Adrenal gland (tissue), 5 donors: ENCODE results near the gene HOPX.

Experiments used
- POLR2A ChIP-seq, 2 donors: fragments of 450-650 bp; IDR thresholded peaks; one replicate each; pipeline ENCODE4 v1.6.1; 2017; ENCODE audit warnings: antibody characterized with exemption in 2 of 2, mild to moderate bottlenecking in 2 of 2, moderate library complexity in 1 of 2
- TF ChIP-seq, protein P1 (sequence below), 6 experiments: fragments of 450-650 bp in 4 of 6; fragments of 200-600 bp in 2 of 6; sonication (generic) in 1 of 6; IDR thresholded peaks; 1 replicate in 5 of 6; 2 replicates in 1 of 6; pipeline versions ENCODE4 v1.5.1 to v1.8.0; 2016 to 2021; ENCODE audit warnings: antibody characterized with exemption in 6 of 6, mild to moderate bottlenecking in 2 of 6, moderate library complexity in 1 of 6
- donor health status: DM: no; HTN: no; CAD: no.

DNA sequence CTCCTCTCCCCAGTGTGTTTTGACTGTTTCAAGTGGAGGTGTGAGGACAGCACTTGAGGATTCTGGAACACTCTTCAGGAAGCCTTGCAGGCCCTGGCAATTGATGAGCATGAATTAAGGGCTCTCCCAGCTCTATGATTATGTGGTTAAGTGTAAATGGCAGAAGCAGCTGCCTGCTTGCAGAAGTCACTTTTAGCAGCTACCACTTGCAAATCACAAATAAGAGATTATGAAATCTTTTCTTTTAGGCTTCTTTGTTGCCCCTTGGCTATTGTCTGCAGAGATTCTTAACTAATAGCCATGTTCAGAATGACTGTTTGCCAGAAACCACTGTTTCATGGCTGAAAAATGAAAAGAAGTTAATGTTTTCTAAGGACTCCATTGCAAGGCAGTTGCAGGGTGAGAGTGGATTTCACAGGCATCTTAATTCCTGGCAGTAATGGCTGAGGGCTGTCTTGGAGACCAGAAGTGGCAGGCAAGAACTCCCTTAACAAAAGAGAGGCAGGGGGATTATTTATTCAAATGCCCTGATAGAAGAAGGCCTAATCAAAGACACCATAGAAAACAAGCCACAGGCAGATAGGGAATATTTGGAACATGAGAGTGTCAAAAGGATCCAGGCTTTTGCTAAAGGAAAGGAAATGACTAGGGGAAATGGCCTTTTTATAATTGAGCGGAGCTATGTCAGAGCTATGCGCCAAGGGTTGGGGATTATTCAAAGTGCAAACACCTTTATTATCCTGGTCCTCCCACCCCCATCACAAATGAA is 8.3 kb upstream of the HOPX start:
- TF ChIP-seq, protein P1, sequence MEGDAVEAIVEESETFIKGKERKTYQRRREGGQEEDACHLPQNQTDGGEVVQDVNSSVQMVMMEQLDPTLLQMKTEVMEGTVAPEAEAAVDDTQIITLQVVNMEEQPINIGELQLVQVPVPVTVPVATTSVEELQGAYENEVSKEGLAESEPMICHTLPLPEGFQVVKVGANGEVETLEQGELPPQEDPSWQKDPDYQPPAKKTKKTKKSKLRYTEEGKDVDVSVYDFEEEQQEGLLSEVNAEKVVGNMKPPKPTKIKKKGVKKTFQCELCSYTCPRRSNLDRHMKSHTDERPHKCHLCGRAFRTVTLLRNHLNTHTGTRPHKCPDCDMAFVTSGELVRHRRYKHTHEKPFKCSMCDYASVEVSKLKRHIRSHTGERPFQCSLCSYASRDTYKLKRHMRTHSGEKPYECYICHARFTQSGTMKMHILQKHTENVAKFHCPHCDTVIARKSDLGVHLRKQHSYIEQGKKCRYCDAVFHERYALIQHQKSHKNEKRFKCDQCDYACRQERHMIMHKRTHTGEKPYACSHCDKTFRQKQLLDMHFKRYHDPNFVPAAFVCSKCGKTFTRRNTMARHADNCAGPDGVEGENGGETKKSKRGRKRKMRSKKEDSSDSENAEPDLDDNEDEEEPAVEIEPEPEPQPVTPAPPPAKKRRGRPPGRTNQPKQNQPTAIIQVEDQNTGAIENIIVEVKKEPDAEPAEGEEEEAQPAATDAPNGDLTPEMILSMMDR (IDR thresholded peaks at IDR 0.05) = no peak
- TF ChIP-seq POLR2A (IDR thresholded peaks at IDR 0.05) = no peak
